Stimulated activated CD8-positive, alpha-beta memory T cell treated with anti-CD3 and anti-CD28 coated beads, Interleukin-7, amount 100 ng/mL, for 24 hours (primary cell): Measurements from ENCODE around the gene KNG1.

Experiments
- DNase-seq: peaks from one replicate; pipeline ENCODE4 v3.0.0-alpha.2; 2020; ENCODE audit warnings: low read depth

The KNG1 gene

GRCh38 chr3:186779204-186779603 lies 62.0 kb downstream of the KNG1 start:
- no peak for DNase-seq

- no peak for DNase-seq
These were observed 65.4 kb downstream of the KNG1 start for GRCh38 chr3:186782542-186783057.

- peak; percentile 77 for DNase-seq
These were observed 66.0 kb downstream of the KNG1 start, which contains the start of gene EIF4A2 for GRCh38 chr3:186783058-186783730. Gene EIF4A2 (plus strand): TSS chr3:186783577. CDS start chr3:186783611, 34 bp downstream.

GRCh38 chr3:186783731-186784515 lies 66.8 kb downstream of the KNG1 start:
- DNase-seq = peak; percentile 44

GRCh38 chr3:186784820-186785494 lies 67.8 kb downstream of the KNG1 start:
- no peak for DNase-seq

GRCh38 chr3:186785495-186786018 lies 68.4 kb downstream of the KNG1 start:
- no peak for DNase-seq

GRCh38 chr3:186786922-186787321 lies 69.8 kb downstream of the KNG1 start:
- no peak for DNase-seq

- no peak for DNase-seq
These were observed 70.7 kb downstream of the KNG1 start for GRCh38 chr3:186787642-186788481.

- DNase-seq = no peak
These were observed 71.6 kb downstream of the KNG1 start for GRCh38 chr3:186788482-186789370.

GRCh38 chr3:186789554-186790260 lies 72.5 kb downstream of the KNG1 start:
- DNase-seq = no peak

GRCh38 chr3:186790261-186790981 lies 73.3 kb downstream of the KNG1 start:
- DNase-seq = no peak
